ENCODE measurements around the gene FDXR.

DNA sequence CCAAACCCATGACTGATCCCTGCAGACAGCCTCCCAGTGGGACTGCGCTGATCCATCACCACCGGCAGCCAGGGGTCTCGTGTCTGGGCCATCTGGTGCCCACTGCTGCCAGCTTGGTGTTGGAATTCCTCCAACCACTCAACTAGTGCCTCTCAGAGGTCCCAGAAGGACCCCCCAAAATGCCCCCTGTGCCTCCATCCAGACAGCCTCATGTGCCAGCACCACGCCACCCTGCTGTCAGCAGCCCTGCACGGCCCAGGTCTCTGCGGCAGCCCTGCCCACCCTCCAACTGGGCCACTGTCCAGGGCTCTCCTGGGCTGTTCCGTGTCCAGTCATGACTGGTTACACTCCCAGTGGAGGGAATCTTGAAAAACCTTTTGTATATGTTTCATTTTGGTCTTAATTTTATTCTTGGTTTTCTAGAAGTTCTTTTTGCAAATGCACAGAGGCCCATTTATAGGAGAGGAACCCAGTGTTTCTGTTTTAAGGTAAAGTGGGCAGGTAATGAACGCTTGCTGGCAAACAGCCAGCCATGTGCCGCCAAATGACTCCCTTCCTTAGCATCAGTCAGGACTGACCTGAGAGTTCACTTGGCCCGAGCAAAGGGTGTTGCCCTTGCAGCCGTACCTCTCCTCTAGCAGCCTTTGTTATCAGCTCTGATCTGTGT, 47.7 kb downstream of the FDXR start:
- TF ChIP-seq, protein P1, sequence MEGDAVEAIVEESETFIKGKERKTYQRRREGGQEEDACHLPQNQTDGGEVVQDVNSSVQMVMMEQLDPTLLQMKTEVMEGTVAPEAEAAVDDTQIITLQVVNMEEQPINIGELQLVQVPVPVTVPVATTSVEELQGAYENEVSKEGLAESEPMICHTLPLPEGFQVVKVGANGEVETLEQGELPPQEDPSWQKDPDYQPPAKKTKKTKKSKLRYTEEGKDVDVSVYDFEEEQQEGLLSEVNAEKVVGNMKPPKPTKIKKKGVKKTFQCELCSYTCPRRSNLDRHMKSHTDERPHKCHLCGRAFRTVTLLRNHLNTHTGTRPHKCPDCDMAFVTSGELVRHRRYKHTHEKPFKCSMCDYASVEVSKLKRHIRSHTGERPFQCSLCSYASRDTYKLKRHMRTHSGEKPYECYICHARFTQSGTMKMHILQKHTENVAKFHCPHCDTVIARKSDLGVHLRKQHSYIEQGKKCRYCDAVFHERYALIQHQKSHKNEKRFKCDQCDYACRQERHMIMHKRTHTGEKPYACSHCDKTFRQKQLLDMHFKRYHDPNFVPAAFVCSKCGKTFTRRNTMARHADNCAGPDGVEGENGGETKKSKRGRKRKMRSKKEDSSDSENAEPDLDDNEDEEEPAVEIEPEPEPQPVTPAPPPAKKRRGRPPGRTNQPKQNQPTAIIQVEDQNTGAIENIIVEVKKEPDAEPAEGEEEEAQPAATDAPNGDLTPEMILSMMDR (IDR thresholded peaks at IDR 0.05; ENCODE audit: insufficient read depth, low read length): no peak
- TF ChIP-seq POLR2AphosphoS5 (IDR thresholded peaks at IDR 0.05; ENCODE audit: low read depth): no peak
- no peak for TF ChIP-seq GABPA (IDR thresholded peaks at IDR 0.05; ENCODE audit: low read depth)
- TF ChIP-seq, protein P2, sequence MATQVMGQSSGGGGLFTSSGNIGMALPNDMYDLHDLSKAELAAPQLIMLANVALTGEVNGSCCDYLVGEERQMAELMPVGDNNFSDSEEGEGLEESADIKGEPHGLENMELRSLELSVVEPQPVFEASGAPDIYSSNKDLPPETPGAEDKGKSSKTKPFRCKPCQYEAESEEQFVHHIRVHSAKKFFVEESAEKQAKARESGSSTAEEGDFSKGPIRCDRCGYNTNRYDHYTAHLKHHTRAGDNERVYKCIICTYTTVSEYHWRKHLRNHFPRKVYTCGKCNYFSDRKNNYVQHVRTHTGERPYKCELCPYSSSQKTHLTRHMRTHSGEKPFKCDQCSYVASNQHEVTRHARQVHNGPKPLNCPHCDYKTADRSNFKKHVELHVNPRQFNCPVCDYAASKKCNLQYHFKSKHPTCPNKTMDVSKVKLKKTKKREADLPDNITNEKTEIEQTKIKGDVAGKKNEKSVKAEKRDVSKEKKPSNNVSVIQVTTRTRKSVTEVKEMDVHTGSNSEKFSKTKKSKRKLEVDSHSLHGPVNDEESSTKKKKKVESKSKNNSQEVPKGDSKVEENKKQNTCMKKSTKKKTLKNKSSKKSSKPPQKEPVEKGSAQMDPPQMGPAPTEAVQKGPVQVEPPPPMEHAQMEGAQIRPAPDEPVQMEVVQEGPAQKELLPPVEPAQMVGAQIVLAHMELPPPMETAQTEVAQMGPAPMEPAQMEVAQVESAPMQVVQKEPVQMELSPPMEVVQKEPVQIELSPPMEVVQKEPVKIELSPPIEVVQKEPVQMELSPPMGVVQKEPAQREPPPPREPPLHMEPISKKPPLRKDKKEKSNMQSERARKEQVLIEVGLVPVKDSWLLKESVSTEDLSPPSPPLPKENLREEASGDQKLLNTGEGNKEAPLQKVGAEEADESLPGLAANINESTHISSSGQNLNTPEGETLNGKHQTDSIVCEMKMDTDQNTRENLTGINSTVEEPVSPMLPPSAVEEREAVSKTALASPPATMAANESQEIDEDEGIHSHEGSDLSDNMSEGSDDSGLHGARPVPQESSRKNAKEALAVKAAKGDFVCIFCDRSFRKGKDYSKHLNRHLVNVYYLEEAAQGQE (IDR thresholded peaks at IDR 0.05; ENCODE audit: insufficient replicate concordance, low read depth): no peak
- TF ChIP-seq SPI1 (IDR thresholded peaks at IDR 0.05; ENCODE audit: borderline replicate concordance, low read depth): no peak
